Ecto neural progenitor cell (in vitro differentiated cells): ENCODE measurements around the gene RNPS1.

ENCODE experiments used
- DNase-seq: peaks from one replicate; pipeline ENCODE4 v3.0.0-alpha.2; 2018; ENCODE audit warnings: low spot score

RNPS1 gene

GRCh38 chr16:2235695-2236336, 32.1 kb downstream of the RNPS1 start:
- DNase-seq: no peak

GRCh38 chr16:2235234-2235651, 32.7 kb downstream of the RNPS1 start:
- DNase-seq: no peak

- no peak for DNase-seq
Observed at GRCh38 chr16:2234813-2235170, 33.1 kb downstream of the RNPS1 start.

GRCh38 chr16:2233872-2234812, 33.8 kb downstream of the RNPS1 start:
- DNase-seq: no peak

GRCh38 chr16:2233046-2233775, 34.7 kb downstream of the RNPS1 start:
- no peak for DNase-seq

- no peak for DNase-seq
Observed at GRCh38 chr16:2232094-2232990, 35.6 kb downstream of the RNPS1 start.

GRCh38 chr16:2231016-2231931, 36.7 kb downstream of the RNPS1 start:
- DNase-seq: no peak

- DNase-seq: no peak
Observed at GRCh38 chr16:2230376-2230775, 37.5 kb downstream of the RNPS1 start.

- DNase-seq: no peak
Observed at GRCh38 chr16:2229632-2230250, 38.2 kb downstream of the RNPS1 start.

- DNase-seq: no peak
Observed at GRCh38 chr16:2229091-2229490, 38.8 kb downstream of the RNPS1 start.

GRCh38 chr16:2228161-2228824, 39.6 kb downstream of the RNPS1 start:
- no peak for DNase-seq

GRCh38 chr16:2226918-2227317, 41.0 kb downstream of the RNPS1 start:
- DNase-seq: no peak

GRCh38 chr16:2226245-2226793, 41.6 kb downstream of the RNPS1 start:
- no peak for DNase-seq

- DNase-seq: no peak
Observed at GRCh38 chr16:2223942-2224486, 43.9 kb downstream of the RNPS1 start.

GRCh38 chr16:2223221-2223941, 44.5 kb downstream of the RNPS1 start, which contains the start of gene E4F1:
TSS of gene E4F1 (plus strand) at chr16:2223591. CDS start at chr16:2223614, 23 bp downstream.
- peak; percentile 100 for DNase-seq

GRCh38 chr16:2216330-2216729, 51.6 kb downstream of the RNPS1 start:
- no peak for DNase-seq

GRCh38 chr16:2214719-2214968, 53.3 kb downstream of the RNPS1 start, which contains the start of gene PGP:
TSS of gene PGP (minus strand) at chr16:2214840. CDS start at chr16:2214777, 63 bp downstream.
- no peak for DNase-seq
